Psoas muscle (tissue), 8 donors: ENCODE measurements around the gene ADAMTSL3. TPM values are rescaled to one million over a fixed set of nuclear protein-coding genes. Genes with fewer than 3 reads are reported as not detected.
"Not testable (repeated sequence)": the region's sequence is repeated elsewhere in the genome, so short reads cannot be mapped to it uniquely, and the experiment has no call there.

Experiments used
- ATAC-seq, 4 donors: fragments of 200-7000 bp; cut with Tn5 transposase; one replicate each; pipeline ENCODE4 v1.9.1; 2020; ENCODE audit warnings: moderate library complexity in 3 of 4, mild to moderate bottlenecking in 2 of 4
- DNase-seq, 2 donors: peaks; one replicate each; pipeline ENCODE4 v3.0.0-alpha.2; 2020
- H3K27ac ChIP-seq: fragments of 200-600 bp; one replicate; pipeline ENCODE4 v1.8.0; 2022
- H3K27me3 ChIP-seq, 3 donors: fragments of 200-600 bp in 1 of 3; one replicate each; pipeline versions ENCODE4 v1.6.1 to v1.8.0; 2013 to 2022; ENCODE audit warnings: low read length in 2 of 3, mild to moderate bottlenecking in 2 of 3, moderate library complexity in 1 of 3; ENCODE audit not compliant: insufficient read depth in 3 of 3
- H3K36me3 ChIP-seq, 2 donors: fragments of 200-600 bp in 1 of 2; one replicate each; pipeline versions ENCODE4 v1.6.1 to v1.8.0; 2013 to 2022; ENCODE audit warnings: low read depth in 1 of 2, mild to moderate bottlenecking in 1 of 2, moderate library complexity in 1 of 2; ENCODE audit not compliant: insufficient read depth in 1 of 2
- H3K4me1 ChIP-seq: fragments of 200-600 bp; one replicate; pipeline ENCODE4 v1.8.0; 2022
- H3K4me3 ChIP-seq: fragments of 200-600 bp; one replicate; pipeline ENCODE4 v1.8.0; 2022; ENCODE audit warnings: mild to moderate bottlenecking
- H3K9me3 ChIP-seq: fragments of 200-600 bp; one replicate; pipeline ENCODE4 v1.8.0; 2022
- CTCF ChIP-seq: fragments of 200-600 bp; IDR thresholded peaks from one replicate; pipeline ENCODE4 v1.8.0; 2022; ENCODE audit warnings: antibody characterized with exemption
- WGBS, 3 donors: extraction: QIAGEN DNeasy Blood & Tissue Kit; methylation state at CpG; one replicate each; pipeline versions ENCODE4 v1.1.6 to v1.1.7; 2013; 5-methylcytosine and 5-hydroxymethylcytosine counted together
- intact Hi-C, 2 donors: fragments of 100-400 bp; cut with DNase I; formaldehyde crosslinking; loops; one replicate each; pipeline versions ENCODE4 v1.11.0 to v1.14.2; 2022
- polyA plus RNA-seq, 3 donors: library from polyadenylated mRNA; stranded (reverse); fragments of 200-250 nt; gene quantifications; one replicate each; pipeline ENCODE4 v1.2.3, GENCODE V29; 2013
- total RNA-seq, 4 donors: library from RNA; stranded (reverse); fragmentation: NEBNext Ultra II Directional in 2 of 4; extraction: Animal tissue kit (Norgen Biotek cat#: 25700) in 2 of 4; gene quantifications; one replicate each; pipeline versions ENCODE4 v1.2.1 to v1.2.4, GENCODE V29; 2021 to 2023
- donor health status: healthy with polysubstance abuse.
- donor health status: DM: no; HTN: no; CAD: no; lungs with moderate emphysema.
- donor health status: Bipolar disorder and iron deficiency.
- donor health status: healthy.
- donor health status: DM: yes; HTN: yes; CAD: no.
- donor health status: DM: no; HTN: no; CAD: no.
- donor health status: DM: no; HTN: no; CAD: no.
- donor health status: DM: yes; HTN: yes; CAD: no.

Gene ADAMTSL3
- total and polyA plus RNA-seq, 7 donors = 0.35 to 12.8 (median 2.1) TPM

- intact Hi-C loops = no loop called here
- H3K9me3 ChIP-seq = no peaks in the 10 kb centered on the region
- H3K4me1 ChIP-seq = no peaks in the 10 kb centered on the region
- no peak overlapping the region for H3K27ac ChIP-seq
- TF ChIP-seq CTCF = no peak
- WGBS, 3 donors = 87 to 92% (median 91%) methylated on average over 3 of the region's 3 CpGs
- H3K36me3 ChIP-seq = no peaks in the 10 kb centered on the region
- H3K27me3 ChIP-seq = no peaks in the 10 kb centered on the region
- H3K4me3 ChIP-seq = no peak overlapping the region
- DNase-seq = no peak
- no peak for ATAC-seq
Observed at GRCh38 chr15:84033793-84034553, 380.1 kb downstream of the ADAMTSL3 start.

- Histone ChIP-seq H3K4me1 (no peaks in the 10 kb centered on the region), H3K36me3 (no peaks in the 10 kb centered on the region), H3K27me3 (no peaks in the 10 kb centered on the region), H3K27ac (no peak overlapping the region), H3K4me3 (no peak overlapping the region), H3K9me3 (no peaks in the 10 kb centered on the region)
- ATAC-seq (no peak), DNase-seq (no peak)
- WGBS, 3 donors = 57 to 63% (median 61%) methylated on average over 3 of the region's 3 CpGs
- intact Hi-C loops = no loop called here
- TF ChIP-seq CTCF = no peak
Observed at GRCh38 chr15:84034578-84035398, 380.9 kb downstream of the ADAMTSL3 start.

- Histone ChIP-seq H3K4me1 (no peaks in the 10 kb centered on the region), H3K9me3 (no peaks in the 10 kb centered on the region), H3K27me3 (no peaks in the 10 kb centered on the region), H3K4me3 (no peak overlapping the region), H3K27ac (no peak overlapping the region), H3K36me3 (no peaks in the 10 kb centered on the region)
- no peak for ATAC-seq
- intact Hi-C loops = no loop called here
- 9 to 18% (median 12%) methylated on average over 2 of the region's 2 CpGs for WGBS, 3 donors
- no peak for DNase-seq
- peak; percentile 30 for TF ChIP-seq CTCF
Observed at GRCh38 chr15:84035399-84035766, 381.5 kb downstream of the ADAMTSL3 start.

GRCh38 chr15:84037301-84037700 is 383.4 kb downstream of the ADAMTSL3 start:
- Histone ChIP-seq H3K4me3 (no peak overlapping the region), H3K9me3 (no peaks in the 10 kb centered on the region), H3K27me3 (no peaks in the 10 kb centered on the region), H3K27ac (no peak overlapping the region), H3K36me3 (no peaks in the 10 kb centered on the region), H3K4me1 (no peaks in the 10 kb centered on the region)
- no peak for TF ChIP-seq CTCF
- DNase-seq (no peak), ATAC-seq (no peak)
- intact Hi-C loops = no loop called here

- peak in 1 of 2 donors; percentile 35 for DNase-seq
Observed at GRCh38 chr15:84042434-84043056, 388.6 kb downstream of the ADAMTSL3 start.

More at GRCh38 chr15:84042434-84043056, 388.6 kb downstream of the ADAMTSL3 start:
- H3K4me3 ChIP-seq, H3K27me3 ChIP-seq, H3K27ac ChIP-seq, ATAC-seq, intact Hi-C loops, H3K4me1 ChIP-seq, H3K36me3 ChIP-seq: not testable (repeated sequence)
- WGBS, 3 donors = 79 to 83% (median 80%) methylated on average over 18 of the region's 18 CpGs
- peaks cover 12% of the 10 kb centered on the region for H3K9me3 ChIP-seq
